K562 (cell line): ENCODE data around the gene BNIP5. TPM values are rescaled to one million over a fixed set of nuclear protein-coding genes. Genes with fewer than 3 reads are reported as not detected.

Experiments used
- ARID1B ChIP-seq: fragments of 450-650 bp; IDR thresholded peaks from 2 replicates; pipeline ENCODE4 v1.6.1; 2016; ENCODE audit warnings: antibody characterized with exemption, mild to moderate bottlenecking, inconsistent platforms
- ATF7 ChIP-seq: fragments of 450-650 bp; IDR thresholded peaks from 2 replicates; pipeline ENCODE4 v1.7.1; 2014; ENCODE audit warnings: mild to moderate bottlenecking, moderate library complexity
- BCL6 ChIP-seq: fragments of 250-450 bp; sonication (Bioruptor Pico); IDR thresholded peaks from 2 replicates; pipeline ENCODE4 v1.4.0; 2020
- CBX5 ChIP-seq: IDR thresholded peaks from 2 replicates; pipeline ENCODE4 v1.6.1; 2014; ENCODE audit warnings: low read depth, borderline replicate concordance
- CREM ChIP-seq: IDR thresholded peaks from 2 replicates; pipeline ENCODE4 v1.6.1; 2014; ENCODE audit warnings: antibody characterized with exemption, low read depth
- EP300 ChIP-seq: IDR thresholded peaks from 2 replicates; pipeline ENCODE4 v1.6.1; 2012; ENCODE audit warnings: low read length, improper control_type of control experiment
- ETS2 ChIP-seq: IDR thresholded peaks from 2 replicates; pipeline ENCODE4 v1.6.1; 2016; ENCODE audit warnings: borderline replicate concordance, missing genetic modification characterization, mild to moderate bottlenecking, moderate library complexity, missing compliant biosample characterization; ENCODE audit not compliant: poor library complexity, severe bottlenecking
- FOXK2 ChIP-seq, 2 experiments: fragments of 450-650 bp; IDR thresholded peaks in 1 of 2; conservative IDR thresholded peaks in 1 of 2; 2 replicates each; pipeline ENCODE4 v1.6.1; 2016; ENCODE audit warnings: low read depth in 2 of 2, mild to moderate bottlenecking in 1 of 2
- KLF16 ChIP-seq: IDR thresholded peaks from 2 replicates; pipeline ENCODE4 v1.6.1; 2016; ENCODE audit warnings: antibody characterized with exemption
- LEF1 ChIP-seq: fragments of 450-650 bp; IDR thresholded peaks from 2 replicates; pipeline ENCODE4 v1.6.1; 2016; ENCODE audit warnings: mild to moderate bottlenecking
- NFATC3 ChIP-seq: fragments of 450-650 bp; IDR thresholded peaks from 2 replicates; pipeline ENCODE4 v1.6.1; 2017; ENCODE audit warnings: mild to moderate bottlenecking
- PHF8 ChIP-seq: fragments of 200-600 bp; sonication (generic); IDR thresholded peaks from 2 replicates; pipeline ENCODE4 v1.6.1; 2012; ENCODE audit warnings: mixed run types, mild to moderate bottlenecking, inconsistent platforms, low read length, moderate library complexity, borderline replicate concordance
- SMAD3 ChIP-seq: fragments of 450-650 bp; formaldehyde crosslinking; conservative IDR thresholded peaks from 2 replicates; pipeline ENCODE4 v1.4.0; 2020; ENCODE audit warnings: mild to moderate bottlenecking
- SP1 ChIP-seq: sonication (generic); formaldehyde crosslinking; IDR thresholded peaks from 2 replicates; pipeline ENCODE4 v1.8.1; 2022; ENCODE audit warnings: mild to moderate bottlenecking, missing genetic modification reagents
- TAF7 ChIP-seq: fragments of 450-650 bp; IDR thresholded peaks from 2 replicates; pipeline ENCODE4 v1.6.1; 2016; ENCODE audit warnings: missing genetic modification characterization, missing compliant biosample characterization
- ZNF224 ChIP-seq: sonication (generic); formaldehyde crosslinking; IDR thresholded peaks from 2 replicates; pipeline ENCODE4 v1.8.0; 2022; ENCODE audit warnings: mild to moderate bottlenecking, missing genetic modification reagents
- ZNF586 ChIP-seq: fragments of 450-650 bp; formaldehyde crosslinking; conservative IDR thresholded peaks from 2 replicates; pipeline ENCODE4 v1.4.0; 2020; ENCODE audit warnings: mild to moderate bottlenecking, moderate library complexity
- polyA plus RNA-seq, 8 experiments: library from polyadenylated mRNA; depleted of rRNA in 4 of 8; stranded (reverse) in 5 of 8; unstranded in 3 of 8; fragments of >200 nt; fragmentation: Nextera tagmentation in 2 of 8; fragmentation: Illumina TruSeq in 1 of 8; extraction: Ambion mirVana in 2 of 8; extraction: Trizol in 1 of 8; gene quantifications; 2 replicates each; pipeline versions ENCODE4 v1.2.1 to v1.2.3, GENCODE V29; 2011 to 2014; ENCODE audit warnings: inconsistent platforms in 1 of 8, missing spikeins in 1 of 8
- total RNA-seq, 7 experiments: library from RNA; depleted of rRNA in 6 of 7; stranded (reverse); fragments of >200 nt in 6 of 7; fragmentation: Illumina TruSeq in 2 of 7; extraction: Trizol in 2 of 7; gene quantifications; 2 replicates each; pipeline versions ENCODE4 v1.2.1 to v1.2.3, GENCODE V29; 2011 to 2021; ENCODE audit warnings: low replicate concordance in 1 of 7
- TF ChIP-seq, protein P1 (sequence below): fragments of 250-450 bp; sonication (Bioruptor Pico); IDR thresholded peaks from 2 replicates; pipeline ENCODE4 v1.5.0; 2020; ENCODE audit warnings: mild to moderate bottlenecking, borderline replicate concordance
- TF ChIP-seq, protein P2 (sequence below): fragments of 250-450 bp; sonication (Bioruptor Pico); IDR thresholded peaks from 2 replicates; pipeline ENCODE4 v1.8.0; 2021; ENCODE audit warnings: borderline replicate concordance, mild to moderate bottlenecking, moderate library complexity; ENCODE audit not compliant: poor library complexity, severe bottlenecking
- TF ChIP-seq, protein P3 (sequence below): fragments of 250-450 bp; sonication (Bioruptor Pico); IDR thresholded peaks from 2 replicates; pipeline ENCODE4 v1.8.0; 2022; ENCODE audit warnings: moderate library complexity, mild to moderate bottlenecking, inconsistent platforms
- TF ChIP-seq, protein P4 (sequence below): fragments of 450-650 bp; conservative IDR thresholded peaks from 2 replicates; pipeline ENCODE4 v1.6.1; 2016; ENCODE audit warnings: missing genetic modification characterization, low read depth, mild to moderate bottlenecking, missing compliant biosample characterization, moderate library complexity
- TF ChIP-seq, protein P5 (sequence below): fragments of 200-400 bp; formaldehyde crosslinking; IDR thresholded peaks from 2 replicates; pipeline ENCODE4 v1.6.1; 2017; ENCODE audit warnings: mild to moderate bottlenecking, low read depth, low read length, moderate library complexity

Gene BNIP5
- total and polyA plus RNA-seq, 9 of the 15 experiments (the other 6 are each of a cell fraction or from before 2014, with no cell fraction given) = not detected

DNA sequence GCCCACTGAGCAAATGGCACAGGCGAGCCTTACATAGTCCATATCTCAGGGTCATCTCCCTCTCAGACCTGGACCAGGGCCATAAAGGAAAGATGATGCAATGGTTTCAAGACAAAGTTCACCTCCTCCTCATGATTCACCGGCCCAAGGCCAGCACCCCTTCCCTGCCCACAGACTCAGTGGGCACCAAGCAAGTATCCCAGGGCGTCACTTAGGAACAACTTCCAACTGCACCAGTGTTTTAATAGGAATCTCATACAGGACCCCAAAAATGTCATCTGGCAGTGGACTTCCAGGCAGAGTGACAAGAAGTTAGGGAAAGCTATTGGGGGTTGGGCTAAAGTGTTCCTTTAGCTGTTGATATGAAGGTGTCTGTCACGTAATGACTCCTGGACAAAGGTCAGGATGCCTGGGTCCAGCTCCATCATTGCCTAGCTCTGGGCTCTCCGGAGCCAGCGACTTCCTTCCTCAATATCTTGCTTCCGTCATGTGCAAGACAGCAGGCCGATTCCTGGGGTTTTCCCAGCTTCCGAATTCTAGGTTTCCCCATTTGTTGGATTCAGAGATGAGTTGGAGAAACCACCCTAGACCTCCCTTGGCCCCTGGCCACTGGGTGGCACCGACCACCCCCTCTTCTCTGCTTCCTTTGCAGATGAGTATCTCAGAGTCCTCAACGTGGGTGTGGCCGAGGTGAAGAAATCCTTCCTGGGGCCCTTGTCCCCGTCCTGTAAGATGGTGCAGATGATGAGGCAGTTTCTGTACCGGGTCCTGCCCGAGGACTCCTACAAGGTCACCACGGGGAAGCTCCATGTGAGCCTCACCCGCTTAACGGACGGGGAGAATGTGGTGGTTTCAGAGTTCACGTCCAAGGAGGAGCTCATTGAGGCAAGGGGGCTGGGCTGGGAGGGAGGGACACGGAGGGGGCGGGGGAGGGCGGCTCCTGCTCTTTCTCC is 45.7 kb downstream of the BNIP5 start (continued):
- TF ChIP-seq, protein P1, sequence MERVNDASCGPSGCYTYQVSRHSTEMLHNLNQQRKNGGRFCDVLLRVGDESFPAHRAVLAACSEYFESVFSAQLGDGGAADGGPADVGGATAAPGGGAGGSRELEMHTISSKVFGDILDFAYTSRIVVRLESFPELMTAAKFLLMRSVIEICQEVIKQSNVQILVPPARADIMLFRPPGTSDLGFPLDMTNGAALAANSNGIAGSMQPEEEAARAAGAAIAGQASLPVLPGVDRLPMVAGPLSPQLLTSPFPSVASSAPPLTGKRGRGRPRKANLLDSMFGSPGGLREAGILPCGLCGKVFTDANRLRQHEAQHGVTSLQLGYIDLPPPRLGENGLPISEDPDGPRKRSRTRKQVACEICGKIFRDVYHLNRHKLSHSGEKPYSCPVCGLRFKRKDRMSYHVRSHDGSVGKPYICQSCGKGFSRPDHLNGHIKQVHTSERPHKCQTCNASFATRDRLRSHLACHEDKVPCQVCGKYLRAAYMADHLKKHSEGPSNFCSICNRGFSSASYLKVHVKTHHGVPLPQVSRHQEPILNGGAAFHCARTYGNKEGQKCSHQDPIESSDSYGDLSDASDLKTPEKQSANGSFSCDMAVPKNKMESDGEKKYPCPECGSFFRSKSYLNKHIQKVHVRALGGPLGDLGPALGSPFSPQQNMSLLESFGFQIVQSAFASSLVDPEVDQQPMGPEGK (CRISPR knock-in tag) = no peak
- TF ChIP-seq, protein P2, sequence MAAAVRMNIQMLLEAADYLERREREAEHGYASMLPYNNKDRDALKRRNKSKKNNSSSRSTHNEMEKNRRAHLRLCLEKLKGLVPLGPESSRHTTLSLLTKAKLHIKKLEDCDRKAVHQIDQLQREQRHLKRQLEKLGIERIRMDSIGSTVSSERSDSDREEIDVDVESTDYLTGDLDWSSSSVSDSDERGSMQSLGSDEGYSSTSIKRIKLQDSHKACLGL (CRISPR knock-in tag) = no peak
- TF ChIP-seq KLF16 (no peak), CREM (no peak), SMAD3 (CRISPR knock-in tag) (0 out of 2 replicates have a peak, but pooled peaks have one; percentile 19), BCL6 (CRISPR knock-in tag) (no peak), ZNF224 (CRISPR knock-in tag) (no peak), TAF7 (tag) (no peak), ZNF586 (CRISPR knock-in tag) (no peak), CBX5 (no peak), EP300 (peak; percentile 65), ETS2 (no peak), PHF8 (no peak), ATF7 (peak; percentile 85), SP1 (no peak), FOXK2 (conservative IDR thresholded peaks at IDR 0.05 in 1 of 2, IDR thresholded peaks at IDR 0.05 in 1 of 2; ENCODE audit: low read depth in 2 of 2) (no peak), LEF1 (no peak; the same call in 1 of the 2 replicates), ARID1B (peak; percentile 63; the same call in 1 of the 2 replicates), NFATC3 (no peak)
- TF ChIP-seq, protein P3, sequence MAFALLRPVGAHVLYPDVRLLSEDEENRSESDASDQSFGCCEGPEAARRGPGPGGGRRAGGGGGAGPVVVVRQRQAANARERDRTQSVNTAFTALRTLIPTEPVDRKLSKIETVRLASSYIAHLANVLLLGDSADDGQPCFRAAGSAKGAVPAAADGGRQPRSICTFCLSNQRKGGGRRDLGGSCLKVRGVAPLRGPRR (CRISPR knock-in tag) = no peak
- TF ChIP-seq, protein P4, sequence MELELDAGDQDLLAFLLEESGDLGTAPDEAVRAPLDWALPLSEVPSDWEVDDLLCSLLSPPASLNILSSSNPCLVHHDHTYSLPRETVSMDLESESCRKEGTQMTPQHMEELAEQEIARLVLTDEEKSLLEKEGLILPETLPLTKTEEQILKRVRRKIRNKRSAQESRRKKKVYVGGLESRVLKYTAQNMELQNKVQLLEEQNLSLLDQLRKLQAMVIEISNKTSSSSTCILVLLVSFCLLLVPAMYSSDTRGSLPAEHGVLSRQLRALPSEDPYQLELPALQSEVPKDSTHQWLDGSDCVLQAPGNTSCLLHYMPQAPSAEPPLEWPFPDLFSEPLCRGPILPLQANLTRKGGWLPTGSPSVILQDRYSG = no peak
- TF ChIP-seq, protein P5, sequence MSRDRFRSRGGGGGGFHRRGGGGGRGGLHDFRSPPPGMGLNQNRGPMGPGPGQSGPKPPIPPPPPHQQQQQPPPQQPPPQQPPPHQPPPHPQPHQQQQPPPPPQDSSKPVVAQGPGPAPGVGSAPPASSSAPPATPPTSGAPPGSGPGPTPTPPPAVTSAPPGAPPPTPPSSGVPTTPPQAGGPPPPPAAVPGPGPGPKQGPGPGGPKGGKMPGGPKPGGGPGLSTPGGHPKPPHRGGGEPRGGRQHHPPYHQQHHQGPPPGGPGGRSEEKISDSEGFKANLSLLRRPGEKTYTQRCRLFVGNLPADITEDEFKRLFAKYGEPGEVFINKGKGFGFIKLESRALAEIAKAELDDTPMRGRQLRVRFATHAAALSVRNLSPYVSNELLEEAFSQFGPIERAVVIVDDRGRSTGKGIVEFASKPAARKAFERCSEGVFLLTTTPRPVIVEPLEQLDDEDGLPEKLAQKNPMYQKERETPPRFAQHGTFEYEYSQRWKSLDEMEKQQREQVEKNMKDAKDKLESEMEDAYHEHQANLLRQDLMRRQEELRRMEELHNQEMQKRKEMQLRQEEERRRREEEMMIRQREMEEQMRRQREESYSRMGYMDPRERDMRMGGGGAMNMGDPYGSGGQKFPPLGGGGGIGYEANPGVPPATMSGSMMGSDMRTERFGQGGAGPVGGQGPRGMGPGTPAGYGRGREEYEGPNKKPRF = no peak
